Neural cell (in vitro differentiated cells): Measurements from ENCODE around the gene ANKRD13A. TPM values are rescaled to one million over a fixed set of nuclear protein-coding genes. Genes with fewer than 3 reads are reported as not detected.

ENCODE experiments used
- polyA plus RNA-seq: library from polyadenylated mRNA; depleted of rRNA; stranded (reverse); fragments of >200 nt; gene quantifications from 2 replicates; pipeline ENCODE4 v1.2.3, GENCODE V29; 2014
- small RNA-seq, 3 experiments: library from RNA; depleted of rRNA; stranded (forward); fragments of <200 nt; gene quantifications; one replicate each; pipeline ENCODE3, GENCODE V24; 2012

Gene ANKRD13A
- polyA plus RNA-seq, 1 donor from 2014 or later, result 89.2 TPM

Small RNA genes within 50 kb of the gene (small RNA-seq; reads per million reads assigned to genes)
- 0 reads per million in 3 experiments for gene AC007546.2

Other genes starting within 250 kb of the ANKRD13A start
- gene TRPV4, start 166.0 kb upstream of the ANKRD13A start, polyA plus RNA-seq, result not detected in 2 replicates
- gene GLTP, start 118.9 kb upstream of the ANKRD13A start, polyA plus RNA-seq, result 18.7 and 25.0 TPM in 2 replicates
- gene TCHP, start 99.2 kb upstream of the ANKRD13A start, polyA plus RNA-seq, result 10.0 and 12.8 TPM in 2 replicates
- gene GIT2, start 3.1 kb upstream of the ANKRD13A start, polyA plus RNA-seq, result 14.2 and 21.1 TPM in 2 replicates
- gene C12orf76, start 49.1 kb downstream of the ANKRD13A start, polyA plus RNA-seq, result 202 and 227 TPM in 2 replicates
- 108 and 120 TPM in 2 replicates for gene IFT81, start 124.9 kb downstream of the ANKRD13A start, polyA plus RNA-seq